IMR-90 (cell line): Measurements from ENCODE around the gene NFASC. TPM values are rescaled to one million over a fixed set of nuclear protein-coding genes. Genes with fewer than 3 reads are reported as not detected.

Source experiments
- ATAC-seq: fragments of 200-7000 bp; cut with Tn5 transposase; 2 replicates; pipeline ENCODE4 v1.9.1; 2020; ENCODE audit warnings: low read depth, mild to moderate bottlenecking, moderate library complexity
- BruUV-seq: library from RNA; stranded (reverse); fragments of 400-500 nt; replicated peaks from 2 replicates; lab custom pipeline; 2021; lab: Mats Ljungman, UMichigan
- CTCF ChIA-PET: fragments of 300-600 bp; formaldehyde crosslinking; extraction: SDS; loops from one replicate; lab custom pipeline; 2021; ENCODE audit warnings: antibody characterized with exemption; lab: Yijun Ruan, JAX
- POLR2A ChIA-PET: fragments of 300-600 bp; sonication (Branson Sonifier 250); formaldehyde crosslinking; loops from one replicate; lab custom pipeline; 2022; ENCODE audit warnings: antibody characterized with exemption; ENCODE audit not compliant: unreplicated experiment; lab: Charles Lee
- DNase-seq: peaks from one replicate; pipeline ENCODE4 v3.0.0; 2013
- H2AFZ ChIP-seq: replicated peaks from 2 replicates; pipeline ENCODE3; 2013; ENCODE audit warnings: low read length, mild to moderate bottlenecking; ENCODE audit not compliant: poor library complexity
- H2AK5ac ChIP-seq: 2 replicates; pipeline ENCODE4 v1.6.1; 2013; ENCODE audit warnings: low read depth, low read length, inconsistent platforms
- H2AK9ac ChIP-seq: replicated peaks from 2 replicates; pipeline ENCODE3; 2013; ENCODE audit warnings: mild to moderate bottlenecking, low read depth, low read length, moderate library complexity; ENCODE audit not compliant: poor library complexity
- H2BK120ac ChIP-seq: 2 replicates; pipeline ENCODE4 v1.6.1; 2013; ENCODE audit warnings: low read depth, low read length, inconsistent platforms
- H2BK15ac ChIP-seq: 3 replicates; pipeline ENCODE4 v1.6.1; 2013; ENCODE audit warnings: low read depth, low read length, inconsistent platforms
- H2BK20ac ChIP-seq: 2 replicates; pipeline ENCODE4 v1.6.1; 2013; ENCODE audit warnings: low read depth, mild to moderate bottlenecking, inconsistent platforms, low read length, moderate library complexity
- H2BK5ac ChIP-seq: 2 replicates; pipeline ENCODE4 v1.6.1; 2013; ENCODE audit warnings: mild to moderate bottlenecking, low read depth, low read length, inconsistent platforms; ENCODE audit not compliant: poor library complexity, severe bottlenecking
- H3K14ac ChIP-seq: replicated peaks from 2 replicates; pipeline ENCODE4 v1.6.1; 2013; ENCODE audit warnings: low read depth, low read length, inconsistent platforms
- H3K18ac ChIP-seq: 2 replicates; pipeline ENCODE4 v1.6.1; 2013; ENCODE audit warnings: low read depth, low read length, control low read depth
- H3K23ac ChIP-seq: 2 replicates; pipeline ENCODE4 v1.6.1; 2013; ENCODE audit warnings: low read depth, low read length, inconsistent platforms
- H3K27ac ChIP-seq: 2 replicates; pipeline ENCODE4 v1.5.1; 2013; ENCODE audit warnings: mild to moderate bottlenecking, control low read depth, low read length; ENCODE audit not compliant: insufficient read depth
- H3K27me3 ChIP-seq: 2 replicates; pipeline ENCODE4 v1.6.1; 2013; ENCODE audit warnings: low read length; ENCODE audit not compliant: control insufficient read depth, insufficient read depth
- H3K36me3 ChIP-seq: 2 replicates; pipeline ENCODE4 v1.6.1; 2013; ENCODE audit warnings: low read length, mixed read lengths; ENCODE audit not compliant: control insufficient read depth, insufficient read depth
- H3K4ac ChIP-seq: 2 replicates; pipeline ENCODE4 v1.6.1; 2013; ENCODE audit warnings: low read depth, low read length, inconsistent platforms
- H3K4me1 ChIP-seq: 2 replicates; pipeline ENCODE4 v1.6.1; 2013; ENCODE audit warnings: low read length, mixed read lengths; ENCODE audit not compliant: control insufficient read depth, insufficient read depth
- H3K4me2 ChIP-seq: 2 replicates; pipeline ENCODE4 v1.6.1; 2013; ENCODE audit warnings: low read depth, mild to moderate bottlenecking, control low read depth, low read length, moderate library complexity
- H3K4me3 ChIP-seq: 2 replicates; pipeline ENCODE4 v1.5.1; 2013; ENCODE audit warnings: low read depth, mild to moderate bottlenecking, control low read depth, low read length, moderate library complexity; ENCODE audit not compliant: insufficient read depth
- H3K56ac ChIP-seq: 2 replicates; pipeline ENCODE4 v1.6.1; 2013; ENCODE audit warnings: low read length, inconsistent platforms; ENCODE audit not compliant: insufficient read depth; ENCODE audit errors: extremely low read depth
- H3K79me1 ChIP-seq, 2 experiments: 2 replicates each; pipeline ENCODE4 v1.6.1; 2013; ENCODE audit warnings: low read length in 2 of 2, inconsistent platforms in 1 of 2, low read depth in 1 of 2
- H3K9ac ChIP-seq: 2 replicates; pipeline ENCODE4 v1.6.1; 2013; ENCODE audit warnings: low read depth, low read length, control low read depth
- H3K9me1 ChIP-seq: 2 replicates; pipeline ENCODE4 v1.6.1; 2013; ENCODE audit warnings: low read length, inconsistent platforms; ENCODE audit not compliant: insufficient read depth
- H3K9me3 ChIP-seq: 2 replicates; pipeline ENCODE4 v1.6.1; 2013; ENCODE audit warnings: low read length; ENCODE audit not compliant: control insufficient read depth, insufficient read depth
- H4K20me1 ChIP-seq: 2 replicates; pipeline ENCODE4 v1.6.1; 2013; ENCODE audit warnings: low read length, inconsistent platforms; ENCODE audit not compliant: insufficient read depth
- H4K5ac ChIP-seq: 2 replicates; pipeline ENCODE4 v1.6.1; 2013; ENCODE audit warnings: mild to moderate bottlenecking, low read depth, low read length, control low read depth
- H4K8ac ChIP-seq, 2 experiments: 2 replicates each; pipeline ENCODE4 v1.6.1; 2013; ENCODE audit warnings: low read depth in 2 of 2, low read length in 2 of 2, control low read depth in 1 of 2, inconsistent platforms in 1 of 2
- H4K91ac ChIP-seq: 2 replicates; pipeline ENCODE4 v1.6.1; 2013; ENCODE audit warnings: low read depth, low read length, inconsistent platforms; ENCODE audit not compliant: insufficient read depth
- CEBPB ChIP-seq: IDR thresholded peaks from 2 replicates; pipeline ENCODE4 v1.6.1; 2012; ENCODE audit warnings: low read depth, low read length, improper control_type of control experiment
- CHD1 ChIP-seq: IDR thresholded peaks from 2 replicates; pipeline ENCODE4 v1.6.1; 2012; ENCODE audit warnings: low read depth, low read length, improper control_type of control experiment
- FOS ChIP-seq: fragments of 150-350 bp; IDR thresholded peaks from 2 replicates; pipeline ENCODE4 v1.6.1; 2016; ENCODE audit warnings: low read depth, low read length
- MAFK ChIP-seq: IDR thresholded peaks from 2 replicates; pipeline ENCODE4 v1.6.1; 2012; ENCODE audit warnings: low read depth, low read length, improper control_type of control experiment
- MAZ ChIP-seq: IDR thresholded peaks from 2 replicates; pipeline ENCODE4 v1.6.1; 2012; ENCODE audit warnings: low read depth, mild to moderate bottlenecking, low read length, improper control_type of control experiment, moderate library complexity, borderline replicate concordance
- MXI1 ChIP-seq: IDR thresholded peaks from 2 replicates; pipeline ENCODE4 v1.6.1; 2012; ENCODE audit warnings: low read depth, mild to moderate bottlenecking, low read length, moderate library complexity, borderline replicate concordance
- NFE2L2 ChIP-seq: fragments of 150-350 bp; IDR thresholded peaks from 2 replicates; pipeline ENCODE4 v1.6.1; 2016; ENCODE audit warnings: low read depth, mild to moderate bottlenecking, low read length
- RAD21 ChIP-seq: IDR thresholded peaks from 2 replicates; pipeline ENCODE4 v1.6.1; 2012; ENCODE audit warnings: low read length, improper control_type of control experiment
- RFX5 ChIP-seq: IDR thresholded peaks from 2 replicates; pipeline ENCODE4 v1.8.0; 2012; ENCODE audit warnings: low read depth, mild to moderate bottlenecking, low read length, moderate library complexity
- WGBS, 2 experiments: methylation state at CpG; one replicate each; pipeline versions ENCODE4 v1.1.5 to v1.1.7; 2013; ENCODE audit warnings: missing lambda C conversion rate in 2 of 2; ENCODE audit not compliant: insufficient read length in 1 of 2; ENCODE audit errors: extremely low coverage in 2 of 2; 5-methylcytosine and 5-hydroxymethylcytosine counted together
- dilution Hi-C: fragments of 300-500 bp; cut with HindIII; formaldehyde crosslinking; loops from one replicate; pipeline ENCODE4 v1.14.3; 2018; ENCODE audit warnings: low sequenced_read_pairs; ENCODE audit not compliant: unreplicated experiment
- in situ Hi-C: fragments of 300-500 bp; cut with MboI; formaldehyde crosslinking; loops from 3 replicates; pipeline ENCODE4 v1.14.3; 2019; ENCODE audit warnings: low sequenced_read_pairs, inconsistent platforms, mixed read lengths
- intact Hi-C: fragments of 100-400 bp; cut with micrococcal nuclease; formaldehyde crosslinking; loops from 2 replicates; pipeline ENCODE4 v1.10.0; 2022
- polyA plus RNA-seq, 3 experiments: library from polyadenylated mRNA; depleted of rRNA; stranded (reverse); fragments of >200 nt; gene quantifications; 2 replicates each; pipeline ENCODE4 v1.2.3, GENCODE V29; 2012; ENCODE audit warnings: low replicate concordance in 1 of 3
- total RNA-seq: library from RNA; depleted of rRNA; stranded (reverse); fragments of >200 nt; gene quantifications from 2 replicates; pipeline ENCODE4 v1.2.3, GENCODE V29; 2012
- TF ChIP-seq, protein P1 (sequence below): fragments of 150-350 bp; IDR thresholded peaks from 2 replicates; pipeline ENCODE4 v1.6.1; 2016; ENCODE audit warnings: low read depth, mild to moderate bottlenecking, low read length, moderate library complexity, borderline replicate concordance

NFASC gene
- total and polyA plus RNA-seq, 2 of the 4 experiments (the other 2 are of a cell fraction), result 0.18 to 0.79 TPM

DNA sequence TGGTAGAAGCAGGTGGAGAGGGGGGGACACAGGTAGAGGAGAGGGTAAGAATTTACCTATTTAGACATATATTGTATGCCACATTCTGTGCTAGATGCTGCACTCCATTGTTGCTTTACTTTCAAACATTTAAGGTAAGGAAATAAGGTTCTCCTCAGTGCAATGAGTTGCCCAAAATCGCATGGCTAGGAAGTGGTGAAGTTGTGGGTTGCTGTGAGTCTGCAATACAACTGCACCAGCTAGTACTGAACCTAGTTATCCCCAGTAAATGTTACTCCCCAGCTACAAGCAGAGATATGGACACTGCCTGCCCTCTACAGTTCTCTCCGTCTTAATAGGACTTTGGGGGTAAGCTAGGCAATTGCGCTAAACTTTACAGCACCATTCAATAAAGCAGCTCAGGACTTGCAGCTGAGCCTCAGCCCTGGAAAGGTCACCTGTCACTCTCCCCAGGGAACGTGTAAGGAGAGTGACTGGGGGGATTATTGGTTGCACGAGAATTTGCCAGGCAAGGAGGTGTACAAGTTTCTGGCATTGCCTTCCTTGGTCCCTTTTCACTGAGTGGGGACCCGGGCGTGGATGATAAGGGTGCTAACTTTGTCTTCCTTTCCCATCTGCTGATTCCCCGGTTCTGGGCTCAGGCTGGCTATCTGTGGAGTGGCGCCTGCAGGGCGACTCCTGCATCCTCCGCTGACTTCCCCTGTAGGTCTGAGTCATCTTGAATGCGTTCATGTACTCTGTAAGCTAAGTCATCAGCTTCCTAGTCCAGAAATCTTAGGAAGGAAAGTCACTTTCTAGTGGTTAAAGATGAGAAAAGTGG is 101.1 kb downstream of the NFASC start:
- Histone ChIP-seq H2AK9ac (peak overlapping the region; percentile 28), H3K4me1 (no peaks in the 10 kb centered on the region), H3K14ac (no peak overlapping the region), H3K27ac (no peak overlapping the region), H3K23ac (no peak overlapping the region), H3K4ac (no peak overlapping the region), H3K79me1 (no peaks in the 10 kb centered on the region), H3K18ac (no peak overlapping the region), H4K20me1 (no peaks in the 10 kb centered on the region; the same call in 1 of the 2 replicates), H2BK5ac (no peak overlapping the region), H2AK5ac (no peak overlapping the region), H2AFZ (no peak overlapping the region), H4K91ac (no peak overlapping the region), H3K9me1 (0 out of 2 replicates have a peak, but pooled peaks cover 2% of the 10 kb centered on the region), H3K56ac (no peak overlapping the region), H2BK120ac (no peak overlapping the region), H3K9me3 (no peaks in the 10 kb centered on the region), H3K9ac (no peak overlapping the region), H3K27me3 (peaks cover 17% of the 10 kb centered on the region; the same call in 1 of the 2 replicates), H2BK20ac (no peak overlapping the region), H4K5ac (no peak overlapping the region), H3K4me3 (no peak overlapping the region), H3K4me2 (no peak overlapping the region), H3K36me3 (no peaks in the 10 kb centered on the region), H4K8ac (no peak overlapping the region), H2BK15ac (no peak overlapping the region)
- BruUV-seq, result no TSS peak
- TF ChIP-seq NFE2L2, result no peak
- TF ChIP-seq RAD21, result no peak
- TF ChIP-seq, protein P1, sequence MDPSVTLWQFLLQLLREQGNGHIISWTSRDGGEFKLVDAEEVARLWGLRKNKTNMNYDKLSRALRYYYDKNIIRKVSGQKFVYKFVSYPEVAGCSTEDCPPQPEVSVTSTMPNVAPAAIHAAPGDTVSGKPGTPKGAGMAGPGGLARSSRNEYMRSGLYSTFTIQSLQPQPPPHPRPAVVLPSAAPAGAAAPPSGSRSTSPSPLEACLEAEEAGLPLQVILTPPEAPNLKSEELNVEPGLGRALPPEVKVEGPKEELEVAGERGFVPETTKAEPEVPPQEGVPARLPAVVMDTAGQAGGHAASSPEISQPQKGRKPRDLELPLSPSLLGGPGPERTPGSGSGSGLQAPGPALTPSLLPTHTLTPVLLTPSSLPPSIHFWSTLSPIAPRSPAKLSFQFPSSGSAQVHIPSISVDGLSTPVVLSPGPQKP, result no peak
- TF ChIP-seq CHD1, result no peak
- no peak for TF ChIP-seq MAZ
- TF ChIP-seq MXI1, result no peak
- no peak for TF ChIP-seq CEBPB
- no peak for TF ChIP-seq MAFK
- no peak for TF ChIP-seq FOS
- TF ChIP-seq RFX5, result no peak
- intact Hi-C loops (no loop called here), dilution Hi-C loops (no loop called here), in situ Hi-C loops (no loop called here)
- CTCF ChIA-PET, result no interaction called here
- POLR2A ChIA-PET, result no interaction called here
- 75% methylated on average over 2 of the region's 12 CpGs; no CpG with 5 or more reads in 1 of the 2 experiments for WGBS, 2 experiments
- DNase-seq (peak; percentile 63), ATAC-seq (peak; percentile 74)
